Fibroblast of lung (primary cell): ENCODE data around the gene PODXL2. TPM values are rescaled to one million over a fixed set of nuclear protein-coding genes. Genes with fewer than 3 reads are reported as not detected.

Experiments
- DNase-seq, 2 donors: peaks; one replicate each; pipeline versions ENCODE4 v3.0.0 to v3.0.0-alpha.2; 2010; ENCODE audit warnings: low read depth in 2 of 2
- H2AFZ ChIP-seq: 2 replicates; pipeline ENCODE4 v1.5.1; 2012; ENCODE audit warnings: low read length, control low read depth, inconsistent platforms
- H3K27ac ChIP-seq: 2 replicates; pipeline ENCODE4 v1.5.1; 2011; ENCODE audit warnings: low read length, control low read depth; ENCODE audit not compliant: insufficient read depth
- H3K27me3 ChIP-seq: 2 replicates; pipeline ENCODE4 v1.5.1; 2011; ENCODE audit warnings: mild to moderate bottlenecking, low read length; ENCODE audit not compliant: control insufficient read depth, insufficient read depth
- H3K36me3 ChIP-seq: 2 replicates; pipeline ENCODE4 v1.5.1; 2011; ENCODE audit warnings: low read length; ENCODE audit not compliant: control insufficient read depth, insufficient read depth
- H3K4me1 ChIP-seq: 2 replicates; pipeline ENCODE4 v1.5.1; 2011; ENCODE audit warnings: low read length; ENCODE audit not compliant: control insufficient read depth, insufficient read depth; ENCODE audit errors: extremely low read depth
- H3K4me2 ChIP-seq: 2 replicates; pipeline ENCODE4 v1.5.1; 2011; ENCODE audit warnings: low read length, control low read depth; ENCODE audit not compliant: insufficient read depth; ENCODE audit errors: extremely low read depth
- H3K4me3 ChIP-seq, 4 experiments: fragments of 200-600 bp in 1 of 4; sonication (generic) in 1 of 4; replicated peaks in 1 of 4; 2 replicates each; pipeline ENCODE4 v1.5.1; 2011 to 2016; ENCODE audit warnings: low read length in 4 of 4, low read depth in 3 of 4, mild to moderate bottlenecking in 3 of 4, control low read depth in 2 of 4, inconsistent platforms in 1 of 4, mixed read lengths in 1 of 4; ENCODE audit not compliant: insufficient read depth in 1 of 4; ENCODE audit errors: control extremely low read depth in 1 of 4
- H3K79me2 ChIP-seq: 2 replicates; pipeline ENCODE4 v1.5.1; 2012; ENCODE audit warnings: mild to moderate bottlenecking, low read length, inconsistent platforms; ENCODE audit not compliant: control insufficient read depth, insufficient read depth
- H3K9ac ChIP-seq: 2 replicates; pipeline ENCODE4 v1.5.1; 2011; ENCODE audit warnings: mild to moderate bottlenecking, low read length, control low read depth; ENCODE audit not compliant: insufficient read depth
- H3K9me3 ChIP-seq: 2 replicates; pipeline ENCODE4 v1.5.1; 2012; ENCODE audit warnings: low read depth, low read length; ENCODE audit not compliant: control insufficient read depth, insufficient read depth
- H4K20me1 ChIP-seq: 2 replicates; pipeline ENCODE4 v1.5.1; 2011; ENCODE audit warnings: low read length; ENCODE audit not compliant: control insufficient read depth, insufficient read depth; ENCODE audit errors: extremely low read depth
- CTCF ChIP-seq, 2 donors: IDR thresholded peaks in 1 of 2; conservative IDR thresholded peaks in 1 of 2; 1 replicate in 1 of 2; 2 replicates in 1 of 2; pipeline ENCODE4 v1.5.1; 2011 to 2012; ENCODE audit warnings: low read length in 2 of 2, control low read depth in 1 of 2, inconsistent platforms in 1 of 2, low read depth in 1 of 2, mild to moderate bottlenecking in 1 of 2
- EZH2 ChIP-seq: IDR thresholded peaks from 2 replicates; pipeline ENCODE4 v1.5.1; 2012; ENCODE audit warnings: low read length, control low read depth, mild to moderate bottlenecking; ENCODE audit errors: missing control alignments
- polyA plus RNA-seq, 2 donors: library from polyadenylated mRNA; depleted of rRNA in 1 of 2; stranded (reverse) in 1 of 2; unstranded in 1 of 2; fragments of >200 nt; gene quantifications; 2 replicates each; pipeline ENCODE4 v1.2.1, GENCODE V29; 2011 to 2012; ENCODE audit warnings: missing spikeins in 1 of 2
- total RNA-seq: library from RNA; depleted of rRNA; stranded (reverse); fragments of >200 nt; gene quantifications from 2 replicates; pipeline ENCODE4 v1.2.1, GENCODE V29; 2014

Gene PODXL2
- total and polyA plus RNA-seq, 2 donors (not counting 1 experiment from before 2014, with no cell fraction given): 0.50 to 0.98 TPM

GRCh38 chr3:127675651-127676391 is 46.8 kb downstream of the PODXL2 start:
- Histone ChIP-seq H3K27ac (no peak overlapping the region), H4K20me1 (no peaks in the 10 kb centered on the region), H3K4me3 (no peak overlapping the region), H3K79me2 (no peaks in the 10 kb centered on the region), H3K4me2 (no peak overlapping the region), H2AFZ (no peak overlapping the region), H3K36me3 (peaks cover 2% of the 10 kb centered on the region), H3K9me3 (no peaks in the 10 kb centered on the region), H3K9ac (no peak overlapping the region), H3K27me3 (no peaks in the 10 kb centered on the region), H3K4me1 (no peaks in the 10 kb centered on the region)
- DNase-seq: no peak
- no peak for TF ChIP-seq CTCF (conservative IDR thresholded peaks at IDR 0.05 in 1 of 2, IDR thresholded peaks at IDR 0.05 in 1 of 2; ENCODE audit: low read depth in 1 of 2, low read length in 2 of 2)
- TF ChIP-seq EZH2: no peak

GRCh38 chr3:127676456-127676855 is 47.5 kb downstream of the PODXL2 start:
- no peak overlapping the region for H3K27ac ChIP-seq
- TF ChIP-seq EZH2 (no peak), CTCF (conservative IDR thresholded peaks at IDR 0.05 in 1 of 2, IDR thresholded peaks at IDR 0.05 in 1 of 2; ENCODE audit: low read depth in 1 of 2, low read length in 2 of 2) (no peak)
- H4K20me1 ChIP-seq: no peaks in the 10 kb centered on the region
- H3K27me3 ChIP-seq: no peaks in the 10 kb centered on the region
- H3K9me3 ChIP-seq: no peaks in the 10 kb centered on the region
- no peaks in the 10 kb centered on the region for H3K79me2 ChIP-seq
- no peak overlapping the region for H3K4me2 ChIP-seq
- no peak overlapping the region for H3K4me3 ChIP-seq
- H3K36me3 ChIP-seq: peaks cover 2% of the 10 kb centered on the region
- H2AFZ ChIP-seq: no peak overlapping the region
- no peak for DNase-seq
- H3K9ac ChIP-seq: no peak overlapping the region
- no peaks in the 10 kb centered on the region for H3K4me1 ChIP-seq

- H3K36me3 ChIP-seq: peaks cover 2% of the 10 kb centered on the region
- no peaks in the 10 kb centered on the region for H3K27me3 ChIP-seq
- no peaks in the 10 kb centered on the region for H3K79me2 ChIP-seq
- H3K4me1 ChIP-seq: no peaks in the 10 kb centered on the region
- no peak overlapping the region for H2AFZ ChIP-seq
- no peak overlapping the region for H3K9ac ChIP-seq
- DNase-seq: no peak
- TF ChIP-seq EZH2 (no peak), CTCF (conservative IDR thresholded peaks at IDR 0.05 in 1 of 2, IDR thresholded peaks at IDR 0.05 in 1 of 2; ENCODE audit: low read depth in 1 of 2, low read length in 2 of 2) (no peak)
- no peak overlapping the region for H3K4me3 ChIP-seq
- no peaks in the 10 kb centered on the region for H3K9me3 ChIP-seq
- no peaks in the 10 kb centered on the region for H4K20me1 ChIP-seq
- no peak overlapping the region for H3K4me2 ChIP-seq
- H3K27ac ChIP-seq: no peak overlapping the region
These were observed 48.0 kb downstream of the PODXL2 start for GRCh38 chr3:127676921-127677351.
